B cell (primary cell): ENCODE measurements around the gene ROR2.

ENCODE experiments used
- EZH2 ChIP-seq: IDR thresholded peaks from 2 replicates; pipeline ENCODE4 v1.6.1; 2012; ENCODE audit warnings: borderline replicate concordance, low read depth, mild to moderate bottlenecking, moderate library complexity, low read length; ENCODE audit not compliant: insufficient read depth, poor library complexity, severe bottlenecking
- TF ChIP-seq, protein P1 (sequence below): fragments of 200-600 bp; IDR thresholded peaks from one replicate; pipeline ENCODE4 v1.8.0; 2022; ENCODE audit warnings: antibody characterized with exemption, mild to moderate bottlenecking

DNA sequence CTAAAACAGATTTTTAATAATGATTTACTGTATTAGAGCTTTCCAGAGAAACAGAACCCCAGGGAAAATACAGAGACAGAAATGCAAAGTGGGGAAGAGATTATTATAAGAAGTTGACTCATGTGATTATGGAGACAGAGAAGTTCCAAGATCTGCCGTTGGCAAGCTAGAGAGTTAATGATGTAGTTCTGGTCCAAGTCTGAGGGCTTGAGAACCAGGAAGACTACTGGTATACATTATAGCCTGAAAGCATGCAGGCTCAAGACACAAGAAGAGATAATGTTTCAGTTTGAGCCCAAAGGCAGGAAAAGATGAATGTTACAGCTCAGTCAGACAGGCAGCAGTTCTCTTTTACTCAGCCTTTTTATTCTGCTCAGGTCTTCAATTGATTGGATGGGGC is 427.5 kb downstream of the ROR2 start:
- TF ChIP-seq, protein P1, sequence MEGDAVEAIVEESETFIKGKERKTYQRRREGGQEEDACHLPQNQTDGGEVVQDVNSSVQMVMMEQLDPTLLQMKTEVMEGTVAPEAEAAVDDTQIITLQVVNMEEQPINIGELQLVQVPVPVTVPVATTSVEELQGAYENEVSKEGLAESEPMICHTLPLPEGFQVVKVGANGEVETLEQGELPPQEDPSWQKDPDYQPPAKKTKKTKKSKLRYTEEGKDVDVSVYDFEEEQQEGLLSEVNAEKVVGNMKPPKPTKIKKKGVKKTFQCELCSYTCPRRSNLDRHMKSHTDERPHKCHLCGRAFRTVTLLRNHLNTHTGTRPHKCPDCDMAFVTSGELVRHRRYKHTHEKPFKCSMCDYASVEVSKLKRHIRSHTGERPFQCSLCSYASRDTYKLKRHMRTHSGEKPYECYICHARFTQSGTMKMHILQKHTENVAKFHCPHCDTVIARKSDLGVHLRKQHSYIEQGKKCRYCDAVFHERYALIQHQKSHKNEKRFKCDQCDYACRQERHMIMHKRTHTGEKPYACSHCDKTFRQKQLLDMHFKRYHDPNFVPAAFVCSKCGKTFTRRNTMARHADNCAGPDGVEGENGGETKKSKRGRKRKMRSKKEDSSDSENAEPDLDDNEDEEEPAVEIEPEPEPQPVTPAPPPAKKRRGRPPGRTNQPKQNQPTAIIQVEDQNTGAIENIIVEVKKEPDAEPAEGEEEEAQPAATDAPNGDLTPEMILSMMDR = no peak
- no peak for TF ChIP-seq EZH2
